IPS DF 4.7 (cell line): ENCODE results near the gene TXNDC2.

Source experiments
- DNase-seq: peaks from one replicate; pipeline ENCODE4 v3.0.0-alpha.2; 2013; ENCODE audit warnings: low spot score; ENCODE audit errors: extremely low read depth

Gene TXNDC2

GRCh38 chr18:9859232-9859631, 26.5 kb upstream of the TXNDC2 start:
- DNase-seq, result no peak

GRCh38 chr18:9860682-9861081, 25.1 kb upstream of the TXNDC2 start:
- DNase-seq, result no peak

GRCh38 chr18:9861157-9861556, 24.6 kb upstream of the TXNDC2 start:
- DNase-seq, result no peak

GRCh38 chr18:9861933-9862332, 23.8 kb upstream of the TXNDC2 start:
- DNase-seq, result no peak

GRCh38 chr18:9862686-9863085, 23.1 kb upstream of the TXNDC2 start:
- DNase-seq, result no peak

- DNase-seq, result no peak
Measured at GRCh38 chr18:9863282-9863681, 22.5 kb upstream of the TXNDC2 start.

GRCh38 chr18:9865764-9866490, 19.8 kb upstream of the TXNDC2 start:
- DNase-seq, result no peak

- DNase-seq, result no peak
Measured at GRCh38 chr18:9866627-9867026, 19.1 kb upstream of the TXNDC2 start.

GRCh38 chr18:9867071-9867594, 18.6 kb upstream of the TXNDC2 start:
- DNase-seq, result no peak

- no peak for DNase-seq
Measured at GRCh38 chr18:9868857-9869714, 16.7 kb upstream of the TXNDC2 start.

GRCh38 chr18:9869715-9870430, 15.9 kb upstream of the TXNDC2 start:
- DNase-seq, result no peak

GRCh38 chr18:9870431-9871008, 15.3 kb upstream of the TXNDC2 start:
- DNase-seq, result no peak

- DNase-seq, result no peak
Measured at GRCh38 chr18:9871244-9871746, 14.5 kb upstream of the TXNDC2 start.

GRCh38 chr18:9872823-9873222, 12.9 kb upstream of the TXNDC2 start:
- DNase-seq, result no peak

GRCh38 chr18:9874728-9875127, 11.0 kb upstream of the TXNDC2 start:
- DNase-seq, result no peak

GRCh38 chr18:9876212-9876866, 9.4 kb upstream of the TXNDC2 start:
- no peak for DNase-seq

- DNase-seq, result no peak
Measured at GRCh38 chr18:9876867-9877654, 8.7 kb upstream of the TXNDC2 start.

- no peak for DNase-seq
Measured at GRCh38 chr18:9877655-9878014, 8.1 kb upstream of the TXNDC2 start.

- no peak for DNase-seq
Measured at GRCh38 chr18:9878095-9878494, 7.7 kb upstream of the TXNDC2 start.

GRCh38 chr18:9878783-9879242, 7.0 kb upstream of the TXNDC2 start:
- no peak for DNase-seq
